SHP77 treated with DMSO at 0.1 percent for 48 hours (cell line): ENCODE data around the gene RPL21.
"Not testable (repeated sequence)": the region's sequence is repeated elsewhere in the genome, so short reads cannot be mapped to it uniquely, and the experiment has no call there.

Experiments
- DNase-seq: peaks from one replicate; lab custom pipeline; 2025; lab: John Stamatoyannopoulos, UW

RPL21 gene

DNA sequence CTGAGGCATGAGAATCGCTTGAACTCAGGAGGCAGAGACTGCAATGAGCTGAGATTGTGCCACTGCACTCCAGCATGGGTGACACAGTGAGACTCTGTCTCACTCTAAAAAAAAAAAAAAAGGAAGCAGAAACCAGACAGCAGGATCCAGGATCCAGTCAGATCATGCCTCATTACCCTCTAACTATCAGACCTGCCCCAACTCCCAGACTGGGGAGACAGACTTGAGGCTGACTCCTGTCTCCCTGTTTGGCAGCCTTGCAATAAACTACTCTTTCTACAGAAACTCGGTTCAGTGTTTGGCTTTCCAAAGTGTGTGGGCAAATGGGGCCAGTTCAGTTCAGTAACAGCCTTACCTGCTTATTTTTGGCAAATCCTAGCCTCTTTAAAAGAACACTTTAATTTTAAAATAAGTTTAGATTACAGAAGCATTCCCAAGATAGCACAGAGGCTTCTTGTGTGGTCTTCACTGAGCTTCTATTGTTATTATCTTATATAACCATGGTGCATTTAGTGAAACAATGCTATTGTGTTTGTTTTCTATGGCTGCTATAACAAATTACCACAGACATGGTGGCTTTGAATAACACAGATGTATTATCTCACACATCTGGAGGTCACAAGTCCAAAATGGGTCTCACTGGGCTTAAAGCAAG, 37.8 kb downstream of the RPL21 start:
- DNase-seq: no peak

DNA sequence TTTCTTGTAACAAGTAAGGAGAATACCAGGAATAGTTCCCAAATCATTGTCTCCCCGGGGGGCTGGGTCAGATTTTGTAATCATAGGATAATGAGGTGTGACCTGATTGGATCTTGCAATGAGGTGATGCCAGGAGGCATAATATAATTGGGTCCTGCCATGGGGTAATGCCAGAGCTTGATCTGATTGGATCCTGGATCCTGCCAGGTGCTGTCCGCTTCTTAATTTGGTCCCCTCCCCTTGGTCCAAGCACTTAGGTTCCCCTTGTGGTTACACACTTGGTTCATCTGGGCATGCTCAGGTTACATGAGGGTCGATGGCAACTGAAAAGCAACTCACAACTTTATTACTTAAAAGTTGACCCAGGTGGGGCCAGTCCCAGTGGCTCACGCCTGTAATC, 39.4 kb downstream of the RPL21 start:
- DNase-seq: no peak

DNA sequence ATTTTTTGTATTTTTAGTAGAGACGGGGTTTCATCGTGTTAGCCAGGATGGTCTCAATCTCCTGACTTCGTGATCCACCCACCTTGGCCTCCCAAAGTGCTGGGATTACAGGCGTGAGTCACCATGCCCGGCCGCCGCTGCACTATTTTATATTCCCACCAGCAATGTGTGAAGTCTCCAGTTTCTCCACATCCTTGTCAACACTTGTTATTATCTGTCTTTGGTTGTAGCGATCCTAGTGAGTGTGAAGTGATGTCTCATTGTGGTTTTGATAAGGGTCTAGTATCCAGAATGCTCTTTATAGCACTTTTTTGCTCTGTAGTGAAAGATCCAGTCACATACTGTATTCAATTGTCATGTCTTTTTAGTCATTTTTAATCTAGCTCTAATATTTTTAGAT, 40.6 kb downstream of the RPL21 start:
- not testable (repeated sequence) for DNase-seq

DNA sequence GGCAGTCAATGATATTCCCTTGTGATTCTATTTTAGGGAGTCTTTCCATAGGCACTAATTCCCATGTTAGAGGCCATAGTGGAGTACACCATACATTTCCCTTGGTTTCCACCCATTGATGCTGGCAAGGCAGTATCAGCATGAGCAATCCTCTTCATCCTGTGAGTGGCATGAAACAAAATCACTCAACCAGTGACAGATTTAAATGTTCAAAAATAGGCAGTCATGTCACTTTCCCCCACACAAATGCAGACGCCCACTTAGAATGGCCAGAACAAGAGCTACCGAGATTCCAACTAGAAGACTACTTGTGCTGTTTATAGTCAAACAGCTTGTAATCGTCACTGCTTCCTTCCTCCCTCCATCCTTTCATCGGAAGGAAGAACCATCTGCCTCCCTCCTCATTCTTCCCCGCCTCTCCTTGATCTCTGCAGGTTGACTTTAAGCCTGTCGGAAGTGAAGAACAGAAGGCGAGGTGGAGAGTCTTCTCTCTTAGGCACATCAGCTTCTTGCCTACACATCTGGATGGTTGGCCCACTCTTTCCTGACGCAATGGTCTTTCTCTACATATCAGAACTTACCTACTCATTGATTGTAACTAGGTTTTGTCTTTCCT, 41.8 kb downstream of the RPL21 start:
- DNase-seq: no peak

DNA sequence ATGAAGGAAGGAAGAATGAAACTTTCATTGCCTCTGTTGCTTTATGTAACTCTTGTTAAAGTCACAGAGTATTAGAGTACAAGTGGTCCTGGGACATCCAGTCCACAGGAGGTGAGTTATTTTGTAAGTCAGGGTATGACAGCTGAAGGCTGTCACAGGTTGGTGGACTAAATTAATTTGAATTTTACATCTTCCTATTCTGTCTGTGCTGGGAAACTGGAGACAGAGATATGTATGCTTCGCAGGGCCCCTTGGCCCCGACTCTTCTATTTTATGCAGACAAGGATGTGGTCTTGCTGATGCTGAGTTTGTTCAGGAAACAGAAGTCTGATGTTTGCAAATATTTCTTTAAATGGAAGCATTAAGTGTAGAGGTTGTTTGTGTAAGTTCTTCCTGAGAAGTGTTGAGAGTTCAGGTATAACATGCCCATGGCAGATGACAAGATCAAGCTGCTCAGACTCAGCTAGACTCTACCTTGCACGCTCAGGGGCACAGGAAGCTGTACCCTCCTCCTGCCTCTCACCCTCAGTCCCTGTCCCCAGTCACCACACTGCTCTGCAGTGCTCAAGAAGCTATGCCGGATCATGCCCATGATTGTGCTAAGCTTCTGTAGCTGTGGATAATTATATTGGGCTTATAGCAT, 42.6 kb downstream of the RPL21 start:
- no peak for DNase-seq

DNA sequence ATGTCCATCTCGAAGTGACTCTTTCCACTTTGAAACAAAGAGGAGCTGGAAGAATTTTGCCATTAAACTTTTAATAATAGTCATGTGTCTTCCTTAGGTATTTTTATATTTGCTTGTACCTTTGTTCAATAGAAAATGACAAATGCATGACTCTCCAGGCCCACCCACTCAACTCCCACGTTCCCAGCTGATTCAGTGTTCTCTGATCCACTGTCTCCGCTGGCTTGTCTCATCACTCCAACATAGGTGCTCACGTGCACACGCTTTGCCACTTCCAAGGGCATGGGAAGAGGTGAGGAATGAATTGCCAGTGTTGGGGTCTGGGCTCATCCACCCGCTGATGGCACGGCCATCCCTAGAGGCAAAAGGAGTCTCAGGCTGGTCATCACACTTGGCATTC, 43.7 kb downstream of the RPL21 start:
- DNase-seq: no peak

DNA sequence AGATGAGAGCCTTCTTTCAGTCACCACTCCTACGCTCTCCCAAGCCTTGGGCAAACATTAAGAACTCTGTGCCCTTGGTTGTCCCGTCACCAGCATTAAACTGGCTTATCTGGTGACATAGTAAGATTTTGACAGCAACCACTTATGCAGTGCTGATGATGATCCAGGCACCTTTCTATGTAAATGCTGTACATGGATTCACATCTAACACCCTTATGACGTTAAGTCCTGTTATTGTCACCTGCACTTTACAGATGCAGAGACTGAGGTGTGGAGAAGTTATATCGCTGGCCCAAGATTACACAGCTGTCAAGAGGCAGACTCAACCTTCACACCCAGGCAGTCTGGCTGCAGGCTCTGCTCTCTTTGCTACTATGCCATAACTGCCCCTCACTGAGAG, 44.3 kb downstream of the RPL21 start:
- DNase-seq: no peak

DNA sequence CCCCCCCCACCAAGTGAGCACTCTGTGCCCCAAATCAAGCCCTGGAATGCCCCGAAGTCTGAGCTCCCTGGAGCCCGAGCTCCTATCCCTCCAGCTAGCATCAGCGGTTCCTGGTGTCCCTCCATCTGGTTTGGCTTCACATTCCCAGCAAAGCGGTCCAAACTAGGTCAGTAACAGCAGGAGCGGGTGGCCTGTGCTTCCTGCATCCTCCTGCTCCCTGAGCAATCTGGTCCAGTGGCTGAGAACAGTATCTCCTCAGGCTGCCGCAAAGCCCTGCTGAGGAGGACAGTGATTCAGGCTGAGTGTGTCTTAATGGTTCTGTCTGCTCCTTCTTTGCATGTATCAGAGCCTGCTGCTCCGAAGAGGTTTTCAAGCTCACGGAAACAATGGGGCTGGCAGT, 45.1 kb downstream of the RPL21 start:
- no peak for DNase-seq

DNA sequence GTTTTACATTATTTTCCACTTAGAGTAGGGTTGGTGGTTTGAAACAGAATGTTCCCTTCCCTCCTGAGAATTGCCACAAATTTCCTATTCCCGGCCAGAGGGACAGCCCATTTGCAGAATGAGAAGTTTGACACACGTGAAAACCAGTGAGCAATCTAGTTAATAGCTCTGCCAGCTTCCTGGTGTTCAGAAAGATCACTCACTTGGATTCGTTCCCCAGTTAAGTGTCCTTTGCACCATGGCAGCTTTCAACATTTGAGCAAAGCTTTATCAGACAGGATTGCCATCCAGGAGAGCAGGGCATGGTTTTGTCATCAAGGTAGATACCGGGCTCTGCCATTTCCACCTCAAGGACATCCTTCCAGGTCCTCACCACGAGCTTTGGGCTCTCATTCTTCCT, 47.5 kb downstream of the RPL21 start:
- DNase-seq: no peak

DNA sequence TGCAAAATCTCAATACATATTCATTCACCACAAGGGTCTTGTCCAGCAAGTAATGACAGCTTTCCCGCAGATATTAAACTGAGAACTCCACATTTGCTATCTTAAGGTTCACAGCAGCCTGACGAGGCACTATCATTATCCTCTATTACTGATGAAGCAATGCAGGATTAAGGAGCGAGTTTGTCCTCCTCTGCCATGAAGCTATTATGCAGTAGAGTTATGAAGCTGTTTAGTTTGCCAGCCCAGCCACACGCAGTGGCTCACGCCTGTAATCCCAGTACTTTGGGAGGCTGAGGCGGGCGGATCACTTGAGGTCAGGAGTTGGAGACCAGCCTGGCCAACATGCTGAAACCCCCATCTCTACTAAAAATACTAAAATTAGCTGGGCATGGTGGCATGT, 49.0 kb downstream of the RPL21 start:
- DNase-seq: not testable (repeated sequence)

DNA sequence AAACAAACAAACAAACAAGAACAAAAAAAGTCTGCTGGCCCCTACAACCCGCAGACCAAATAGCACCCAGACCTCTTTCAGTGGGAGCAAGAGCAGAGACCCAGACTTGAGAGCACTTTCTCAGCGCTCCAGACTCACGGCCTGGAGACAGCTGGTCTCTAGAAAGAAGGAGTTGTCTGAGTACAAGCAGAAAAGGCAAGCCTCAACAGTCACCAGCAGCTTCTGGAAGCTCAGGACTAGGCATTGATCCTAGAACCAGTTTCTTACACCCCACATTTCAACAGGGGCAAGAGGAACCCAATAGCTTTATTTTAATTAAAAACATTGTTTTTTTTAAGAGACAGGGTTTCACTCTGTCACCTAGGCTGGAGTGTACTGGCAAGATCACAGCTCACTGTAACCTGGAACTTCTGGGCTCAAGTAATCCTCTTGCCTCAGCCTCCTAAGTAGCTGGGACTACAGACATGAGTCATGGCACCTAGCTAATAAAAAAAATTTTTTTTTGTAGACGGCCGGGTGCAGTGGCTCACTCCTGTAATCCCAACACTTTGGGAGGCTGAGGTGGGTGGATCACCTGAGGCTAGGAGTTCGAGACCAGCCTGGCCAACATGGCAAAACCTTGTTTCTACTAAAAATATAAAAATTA, 49.7 kb downstream of the RPL21 start:
- no peak for DNase-seq

DNA sequence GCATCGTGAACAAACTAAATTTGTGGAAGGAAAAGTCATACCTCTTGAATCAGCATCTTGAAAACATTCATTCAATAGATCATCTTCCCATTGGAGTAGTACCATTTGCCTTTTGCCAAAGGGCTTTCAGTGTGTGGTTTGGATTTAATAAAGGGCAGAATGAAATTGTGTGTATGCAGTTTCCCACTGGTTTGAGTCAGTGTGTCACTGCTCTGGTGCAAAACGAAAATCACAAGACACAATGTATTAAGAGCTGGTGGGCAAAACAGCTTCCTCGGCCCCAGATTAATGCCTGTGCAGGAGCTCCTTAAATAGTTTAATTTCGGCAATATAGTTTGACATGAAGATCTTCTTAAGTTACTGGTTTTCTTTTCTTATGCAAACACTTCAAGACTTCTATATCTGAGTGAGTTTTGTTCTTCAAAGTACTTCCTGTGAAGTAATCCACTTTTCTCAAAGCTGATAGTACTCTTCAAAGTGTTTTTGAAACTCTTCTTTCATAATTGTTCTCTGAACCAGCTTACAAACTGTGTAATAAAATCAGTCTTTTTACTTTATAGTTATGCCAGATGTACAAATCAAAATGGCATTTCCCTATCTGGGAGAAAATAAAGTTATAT, 51.4 kb downstream of the RPL21 start:
- DNase-seq: no peak

DNA sequence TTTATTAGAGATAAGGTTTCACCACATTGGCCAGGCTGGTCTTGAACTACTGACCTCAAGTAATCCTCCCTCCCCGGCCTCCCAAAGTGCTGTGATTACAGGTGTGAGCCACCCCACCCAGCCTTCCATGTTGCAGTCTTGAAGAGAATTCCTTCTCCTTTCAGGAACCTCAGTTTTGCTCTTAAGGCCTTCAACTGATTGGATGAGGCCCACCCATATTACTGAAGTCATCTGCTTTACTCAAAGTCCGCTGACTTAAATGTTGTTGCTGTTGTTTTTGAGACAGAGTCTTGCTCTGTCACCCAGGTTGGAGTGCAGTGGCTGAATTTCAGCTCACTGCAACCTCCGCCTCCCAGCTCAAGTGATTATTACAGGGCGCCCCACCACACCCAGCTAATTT, 52.7 kb downstream of the RPL21 start:
- no peak for DNase-seq

DNA sequence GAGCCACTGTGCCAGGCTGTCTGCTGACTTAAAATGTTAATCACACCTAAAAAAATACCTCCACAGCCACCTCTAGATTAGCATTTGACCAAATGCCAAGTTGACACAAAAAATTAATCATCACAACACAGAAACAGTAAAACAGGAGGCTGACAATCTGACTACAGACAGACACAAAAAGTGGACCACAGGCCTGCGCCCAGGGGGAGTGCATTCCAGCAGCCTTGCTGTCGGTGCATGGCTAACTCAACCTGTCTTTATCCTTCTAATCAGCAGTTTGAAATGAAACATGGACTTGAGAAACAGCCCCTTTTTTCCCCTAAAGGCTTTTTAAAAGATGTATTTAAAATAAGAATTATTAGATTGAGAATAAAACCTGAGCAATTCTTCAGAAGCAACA, 53.3 kb downstream of the RPL21 start:
- DNase-seq: no peak
